Stomach (tissue), 4 donors: Measurements from ENCODE around the gene EPC2.

ENCODE experiments used
- CTCF ChIP-seq, 7 experiments: fragments of 450-650 bp in 4 of 7; fragments of 200-600 bp in 3 of 7; sonication (generic) in 3 of 7; IDR thresholded peaks; one replicate each; pipeline ENCODE4 v1.5.1; 2016 to 2019; ENCODE audit warnings: antibody characterized with exemption in 7 of 7, control low read depth in 2 of 7, mild to moderate bottlenecking in 1 of 7
- POLR2A ChIP-seq, 4 donors: fragments of 450-650 bp; IDR thresholded peaks; one replicate each; pipeline ENCODE4 v1.6.1; 2016; ENCODE audit warnings: antibody characterized with exemption in 4 of 4, control low read depth in 2 of 4, mild to moderate bottlenecking in 1 of 4, moderate library complexity in 1 of 4

DNA sequence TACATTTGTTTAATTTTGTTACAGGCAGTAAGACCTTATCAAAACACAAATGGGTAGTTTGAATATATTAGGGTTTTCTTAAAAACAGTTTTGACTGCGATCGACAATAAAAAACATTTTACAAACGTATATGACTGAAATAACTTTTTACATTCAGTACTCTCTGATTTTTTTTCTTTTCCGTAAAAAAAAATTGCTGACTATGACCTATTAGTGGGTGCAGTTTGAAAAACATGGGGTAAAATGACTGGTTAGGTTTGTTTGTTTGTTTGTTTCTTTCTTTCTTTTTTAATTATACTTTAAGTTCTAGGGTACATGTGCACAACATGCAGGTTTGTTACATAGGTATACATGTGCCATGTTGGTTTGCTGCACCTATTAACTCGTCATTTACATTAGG, 36.9 kb downstream of the EPC2 start:
- TF ChIP-seq CTCF (IDR thresholded peaks at IDR 0.05) (no peak), POLR2A (IDR thresholded peaks at IDR 0.05) (no peak)
